HG03196 (cell line): ENCODE data around the gene XXYLT1.

Experiments
- ATAC-seq: cut with Tn5 transposase; IDR thresholded peaks from one replicate; pipeline ENCODE4 v1.9.1; 2021; ENCODE audit not compliant: unreplicated experiment

Gene XXYLT1

DNA sequence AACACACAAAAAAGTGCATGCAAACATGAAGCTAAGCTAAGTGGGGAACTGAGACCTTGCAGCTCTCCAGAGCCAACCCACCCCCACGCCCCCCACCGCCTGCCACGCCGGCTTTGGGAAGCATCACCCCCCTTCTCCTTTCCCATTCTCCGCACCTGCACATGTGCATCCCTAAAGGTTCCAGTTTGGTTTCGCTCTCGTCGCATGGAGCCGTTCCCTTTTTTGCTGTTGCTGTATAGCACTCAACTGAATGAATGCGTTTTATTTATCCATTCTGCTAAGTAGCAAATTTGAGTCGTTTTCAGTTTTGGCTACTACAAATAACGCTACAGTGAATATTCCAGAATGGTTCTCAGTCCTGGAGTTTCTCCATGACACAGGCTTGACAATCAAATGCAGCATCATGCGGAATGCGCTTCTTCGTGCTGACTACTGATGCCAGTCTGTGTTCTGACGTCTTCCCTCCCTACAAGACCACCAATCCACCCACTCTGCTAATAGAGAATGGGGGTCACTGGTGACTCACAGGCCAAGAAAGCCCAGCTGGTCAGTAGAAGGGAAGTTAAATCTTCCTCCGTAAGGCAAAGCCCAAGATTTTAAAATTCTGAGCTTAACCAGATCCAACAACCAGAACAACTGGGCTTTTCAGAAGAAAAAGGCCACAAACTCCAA, 115.3 kb downstream of the XXYLT1 start:
- no peak for ATAC-seq

DNA sequence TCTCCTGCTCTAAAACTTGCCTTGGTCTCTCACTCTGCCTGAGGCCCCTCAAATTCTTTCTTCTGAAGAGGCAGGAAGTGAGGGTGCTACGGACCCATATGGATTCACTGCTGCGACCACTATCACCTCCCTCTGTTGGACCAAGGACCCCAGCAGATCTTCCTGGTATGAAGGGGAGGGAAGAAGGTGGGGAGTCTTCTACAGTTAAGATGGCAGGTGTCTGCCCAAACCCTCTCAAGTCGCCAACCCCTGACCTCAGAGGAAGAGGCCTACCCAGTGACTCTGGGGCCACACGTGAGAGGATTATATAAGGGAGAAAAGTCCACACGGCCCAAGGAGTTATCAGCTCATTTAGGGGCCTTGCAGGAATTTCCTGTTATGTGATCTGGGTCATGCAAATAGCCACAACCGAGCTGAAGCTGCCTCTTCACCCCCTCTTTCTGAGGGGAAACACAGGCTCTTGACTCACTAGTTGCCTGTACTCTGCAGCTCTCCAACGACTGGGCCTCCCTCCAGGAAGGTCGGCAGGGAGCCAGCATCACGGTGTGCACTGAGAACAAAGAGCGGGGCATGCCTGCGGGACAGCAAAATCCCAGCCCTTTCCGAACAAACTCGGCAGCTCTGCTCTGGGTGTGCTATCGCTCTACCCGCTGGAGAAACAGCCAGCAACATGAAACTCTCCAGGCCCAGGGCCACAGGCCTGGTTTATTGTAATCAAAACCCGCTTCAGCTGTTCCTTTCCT, 116.0 kb downstream of the XXYLT1 start:
- no peak for ATAC-seq

DNA sequence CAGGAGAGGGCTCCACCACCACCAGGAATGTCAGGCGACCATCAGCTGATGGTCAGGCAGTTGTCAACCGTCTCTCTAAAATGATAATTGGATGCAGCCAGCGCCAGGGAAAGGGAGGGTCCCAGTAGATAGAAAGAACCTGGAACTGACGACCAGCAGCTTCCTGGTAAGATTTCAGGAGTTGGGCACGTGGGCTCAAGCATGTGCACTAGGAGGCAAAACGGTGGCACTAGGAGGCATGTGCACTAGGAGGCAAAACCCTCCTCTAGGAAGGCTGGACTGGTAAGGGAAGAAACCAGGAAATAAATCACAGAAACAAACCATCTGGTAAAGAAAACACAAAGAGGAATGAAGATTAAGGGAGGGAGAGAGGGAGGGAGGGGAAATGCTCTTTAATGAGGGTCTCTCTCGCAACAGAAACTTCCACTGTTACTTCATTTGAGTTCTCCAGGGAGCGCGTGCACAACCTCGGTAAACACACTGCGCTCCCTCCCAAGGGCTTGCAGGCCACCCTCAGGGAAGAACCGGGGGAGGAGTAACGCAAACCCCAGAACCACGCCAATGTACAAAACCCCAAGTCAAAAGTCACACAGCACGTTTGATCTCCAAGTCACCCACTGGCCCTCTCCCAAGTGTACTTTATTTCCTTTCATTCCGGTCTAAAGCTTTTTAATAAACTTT, 116.7 kb downstream of the XXYLT1 start:
- ATAC-seq: no peak

DNA sequence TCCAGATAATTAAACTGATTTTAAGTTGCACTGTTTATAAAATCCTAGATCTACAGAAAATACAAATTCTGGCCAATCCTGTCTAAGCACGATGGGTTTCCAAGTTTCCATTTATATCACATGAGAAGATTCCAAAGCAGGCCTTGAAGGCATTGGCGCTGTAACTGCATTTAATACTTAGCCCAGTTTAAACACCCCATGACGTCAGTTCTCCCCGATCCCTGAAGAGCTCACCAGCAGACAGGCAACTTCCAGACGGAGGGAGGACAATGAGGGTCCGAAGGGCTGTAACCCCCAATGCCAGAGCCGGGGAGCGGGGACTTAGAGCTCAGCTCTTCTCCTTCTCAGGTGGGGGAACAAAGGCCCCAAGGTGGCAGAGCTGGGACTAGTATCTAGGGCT, 117.3 kb downstream of the XXYLT1 start:
- ATAC-seq: no peak

DNA sequence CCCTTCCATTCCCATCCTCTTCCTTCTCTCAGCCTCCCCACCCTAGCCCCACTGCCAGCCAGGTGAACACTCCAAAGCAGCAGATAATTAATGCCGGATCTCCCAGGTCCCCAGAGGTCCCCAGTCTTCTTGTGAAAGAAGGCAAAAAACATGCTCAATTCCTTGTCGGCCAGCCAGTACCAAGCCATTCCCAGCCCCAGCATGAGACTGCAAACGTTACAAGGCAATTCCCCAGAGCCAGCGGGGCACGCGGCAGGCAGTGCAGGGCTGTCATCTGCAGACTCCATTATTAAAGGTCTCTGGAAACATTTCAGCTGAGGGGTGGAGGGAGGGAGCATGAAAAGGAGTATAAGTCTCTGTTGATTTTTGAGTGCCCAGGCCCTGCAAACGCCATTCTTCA, 117.8 kb downstream of the XXYLT1 start:
- no peak for ATAC-seq

DNA sequence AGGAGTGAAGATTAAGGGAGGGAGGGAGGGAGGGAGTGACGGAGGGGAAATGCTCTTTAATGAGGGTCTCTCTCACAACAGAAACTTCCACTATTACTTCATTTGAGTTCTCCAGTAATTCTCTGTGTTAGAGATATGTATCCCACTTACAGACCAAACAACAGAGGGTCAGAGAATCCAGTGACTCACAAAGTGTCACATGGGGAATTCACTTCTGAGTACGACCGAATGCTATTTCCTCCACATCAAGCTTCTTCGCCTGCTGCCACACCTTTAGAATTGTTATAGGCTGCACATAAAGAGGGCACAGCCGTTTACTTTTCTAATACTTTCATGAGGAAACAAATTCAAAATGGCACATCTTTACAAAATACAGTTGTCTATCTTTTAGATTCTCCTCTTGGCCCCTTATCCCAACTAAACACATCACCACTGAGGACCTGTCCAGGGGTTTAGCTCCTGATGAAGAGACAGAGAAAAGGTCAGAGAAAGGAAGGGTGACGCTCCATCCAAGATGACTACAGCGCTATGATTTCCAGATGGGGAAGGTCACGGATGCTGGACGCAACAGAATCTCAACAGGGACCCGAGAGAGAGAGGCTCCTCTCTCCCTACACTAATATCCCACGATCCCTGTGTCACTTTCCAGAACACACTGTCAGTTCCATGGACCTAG, 119.0 kb downstream of the XXYLT1 start:
- ATAC-seq: no peak

DNA sequence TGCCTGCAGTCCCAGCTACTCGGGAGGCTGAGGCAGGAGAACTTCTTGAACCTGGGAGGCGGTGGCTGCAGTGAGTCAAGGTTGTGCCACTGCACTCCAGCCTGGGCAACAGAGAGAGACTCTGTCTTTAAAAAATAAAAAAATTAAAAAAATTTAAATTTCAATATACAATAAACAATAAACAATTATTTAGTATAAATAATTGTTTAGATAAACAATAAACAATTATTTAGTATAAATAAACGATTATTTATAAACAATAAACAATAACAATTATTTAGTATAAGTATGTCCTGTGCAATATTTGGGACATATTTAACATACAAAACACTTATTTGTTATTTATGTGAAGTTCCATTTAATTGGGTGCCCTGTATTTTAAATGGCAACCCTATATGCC, 119.6 kb downstream of the XXYLT1 start:
- no peak for ATAC-seq

DNA sequence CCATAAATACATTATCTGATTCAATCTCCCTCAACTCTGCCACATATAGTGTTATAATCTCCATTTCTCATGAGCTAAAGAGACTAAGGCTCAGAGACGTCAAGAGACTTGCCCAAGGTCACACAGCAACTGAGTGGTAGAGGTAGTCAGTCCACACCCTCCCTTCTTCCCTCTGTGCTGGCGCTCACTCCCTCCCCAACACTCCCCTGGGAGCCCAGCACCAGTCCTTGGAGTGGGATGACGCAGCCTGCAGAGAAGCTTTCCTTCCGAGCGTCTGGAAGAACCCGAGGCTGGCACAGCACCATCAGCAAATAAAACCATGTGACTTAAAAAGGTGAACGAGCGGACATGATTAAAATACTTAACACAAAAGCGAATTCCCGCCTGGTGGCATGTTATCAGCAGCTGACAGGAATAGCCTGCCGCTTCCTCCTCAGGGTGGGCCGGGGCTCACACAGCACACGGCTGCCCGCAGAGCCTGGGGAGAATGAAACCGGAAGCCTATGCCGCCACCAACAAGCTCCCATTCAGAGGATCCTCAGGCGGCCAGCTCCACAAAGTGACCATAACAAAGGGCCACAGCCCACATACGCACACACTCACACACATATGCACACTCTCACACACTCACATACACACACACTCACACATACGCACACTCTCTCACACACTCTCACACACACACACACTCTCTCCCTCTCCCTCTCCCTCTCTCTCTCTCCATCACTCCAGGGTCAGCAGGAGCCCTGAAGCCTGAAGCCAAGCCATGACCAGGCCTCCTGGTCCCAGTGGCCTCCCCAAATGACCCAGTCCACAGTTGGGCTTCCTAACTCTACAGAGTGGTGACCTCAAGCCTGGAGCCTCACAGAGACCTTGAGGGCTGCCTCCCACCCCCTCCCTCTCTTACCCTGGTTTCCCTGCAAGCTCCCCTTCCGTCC, 120.5 kb downstream of the XXYLT1 start:
- peak; percentile 35 for ATAC-seq

DNA sequence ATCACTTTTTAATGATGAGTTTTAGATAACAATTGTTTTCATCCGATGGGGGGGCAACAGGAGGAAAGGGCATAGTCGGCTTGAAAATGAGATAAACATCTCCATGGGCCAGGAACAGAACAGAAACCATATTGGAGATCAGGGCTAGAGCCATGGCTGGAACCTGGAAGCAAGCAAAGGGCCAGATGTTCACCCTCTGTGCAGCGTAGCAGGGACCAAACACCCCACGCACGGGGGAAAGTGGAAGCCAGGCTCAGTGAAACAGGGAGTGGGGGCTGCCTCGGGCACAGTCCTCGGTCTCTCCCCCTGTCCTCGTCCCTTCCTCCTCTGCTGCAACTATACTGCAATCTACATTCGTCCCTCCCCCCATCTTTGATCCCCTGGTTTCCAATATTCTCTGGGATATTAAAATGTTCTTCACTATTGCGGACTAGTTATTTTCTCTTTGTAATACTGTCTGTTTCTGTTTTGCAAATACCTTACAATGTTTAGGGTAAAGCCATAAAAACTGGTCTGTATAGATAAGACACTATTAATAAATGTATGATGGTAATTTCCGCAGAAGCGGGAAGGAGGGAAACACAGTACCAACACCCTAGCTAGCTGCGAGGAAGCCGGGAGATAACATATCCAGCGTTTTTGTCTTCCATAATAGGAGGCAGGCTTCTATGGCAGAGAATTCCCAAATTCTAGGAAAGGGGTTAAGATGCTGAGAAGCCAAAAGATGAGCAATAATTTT, 121.5 kb downstream of the XXYLT1 start:
- no peak for ATAC-seq

DNA sequence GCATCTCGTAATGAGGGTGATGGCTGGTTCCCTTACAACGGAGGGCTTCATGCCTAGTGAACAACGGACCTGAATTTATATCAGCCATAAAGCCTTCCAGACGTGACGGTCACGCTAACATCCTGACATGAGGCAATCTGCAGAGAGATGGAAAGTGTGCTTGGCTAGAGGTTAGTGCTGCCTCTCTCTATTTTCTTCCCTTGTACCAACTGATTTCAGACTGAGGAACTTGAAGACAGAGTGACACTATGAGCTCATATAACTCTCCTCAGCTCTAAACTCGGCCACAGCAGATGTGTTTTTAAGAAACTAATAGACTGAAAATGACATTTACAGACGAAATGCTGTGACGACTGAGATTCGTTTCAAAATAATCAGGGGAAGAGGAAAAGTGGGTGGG, 122.4 kb downstream of the XXYLT1 start:
- no peak for ATAC-seq

DNA sequence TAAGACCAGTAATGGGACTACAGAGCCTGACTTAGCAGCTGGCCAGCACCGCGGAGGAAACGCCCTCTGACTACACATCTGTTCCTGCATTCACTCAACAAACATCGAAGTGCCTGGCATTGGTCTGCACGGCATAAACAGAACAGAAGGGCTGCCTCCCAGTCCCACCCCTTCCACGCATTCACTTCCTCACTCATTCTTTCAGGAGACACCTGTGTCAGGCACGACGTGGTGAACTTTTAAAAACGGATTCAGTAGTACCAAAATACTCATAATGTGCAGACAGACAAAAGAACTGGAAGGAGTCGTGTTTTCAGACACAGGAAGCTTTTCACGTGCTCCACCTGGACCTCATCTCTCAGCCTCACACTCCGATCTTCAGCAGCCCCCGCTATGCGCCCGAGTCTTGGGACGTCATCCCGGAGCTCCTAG, 123.3 kb downstream of the XXYLT1 start:
- ATAC-seq: peak; percentile 83

DNA sequence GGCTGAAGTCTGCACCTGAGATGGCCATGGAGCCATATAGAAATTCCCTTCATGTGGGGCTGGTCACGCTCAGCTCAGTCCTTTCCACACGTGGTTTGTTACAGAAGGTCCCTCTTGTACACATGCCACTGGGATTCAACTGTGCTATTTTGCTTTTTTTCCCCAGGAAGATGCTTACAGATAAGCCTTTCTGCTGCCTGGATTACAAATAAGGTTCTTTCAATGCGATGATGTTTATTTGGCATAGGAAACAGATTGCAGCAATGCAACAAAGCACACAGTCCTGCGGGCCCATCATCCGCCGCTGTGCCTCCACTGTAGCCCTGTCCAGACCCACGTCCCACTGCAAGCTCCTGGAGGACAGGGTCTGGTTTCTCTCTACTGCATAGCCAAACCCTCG, 124.8 kb downstream of the XXYLT1 start:
- ATAC-seq: no peak

DNA sequence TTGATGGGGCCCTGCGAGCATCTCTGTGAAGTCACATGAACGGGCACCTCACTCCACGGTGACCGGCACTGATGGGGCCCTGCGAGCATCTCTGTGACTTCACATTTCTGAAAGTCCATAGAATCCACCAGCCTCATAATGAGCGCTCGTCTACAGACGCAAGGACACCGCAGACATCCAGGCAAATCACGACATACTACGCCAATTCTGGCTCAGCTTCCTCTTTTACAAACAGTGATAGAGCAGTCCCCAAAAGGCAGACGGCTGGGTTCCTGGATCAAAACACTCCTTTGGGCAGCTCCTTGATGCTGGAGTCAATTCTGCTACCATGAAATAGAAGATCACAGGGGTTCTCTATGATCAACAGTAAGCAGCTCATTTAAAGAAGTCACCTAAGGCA, 125.4 kb downstream of the XXYLT1 start:
- no peak for ATAC-seq

DNA sequence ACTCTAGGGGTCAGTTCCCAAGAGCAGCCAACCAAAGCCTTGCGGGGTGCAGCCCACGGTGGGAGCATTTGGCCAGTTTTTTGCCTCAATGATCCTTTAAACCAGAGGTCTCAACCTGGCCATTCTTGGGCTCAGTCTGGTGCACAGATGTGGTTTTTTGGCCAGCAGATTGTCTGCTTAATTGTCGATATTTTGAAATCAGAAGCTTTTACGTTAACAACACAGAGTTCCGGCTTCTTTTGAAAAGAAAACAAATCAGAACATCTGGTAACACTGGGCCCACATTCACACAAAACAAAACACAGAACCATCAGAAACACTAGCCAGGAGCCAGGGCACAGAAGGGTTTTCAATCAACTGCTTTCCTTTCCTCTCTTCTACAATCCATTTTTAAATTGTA, 127.7 kb downstream of the XXYLT1 start:
- ATAC-seq: no peak

DNA sequence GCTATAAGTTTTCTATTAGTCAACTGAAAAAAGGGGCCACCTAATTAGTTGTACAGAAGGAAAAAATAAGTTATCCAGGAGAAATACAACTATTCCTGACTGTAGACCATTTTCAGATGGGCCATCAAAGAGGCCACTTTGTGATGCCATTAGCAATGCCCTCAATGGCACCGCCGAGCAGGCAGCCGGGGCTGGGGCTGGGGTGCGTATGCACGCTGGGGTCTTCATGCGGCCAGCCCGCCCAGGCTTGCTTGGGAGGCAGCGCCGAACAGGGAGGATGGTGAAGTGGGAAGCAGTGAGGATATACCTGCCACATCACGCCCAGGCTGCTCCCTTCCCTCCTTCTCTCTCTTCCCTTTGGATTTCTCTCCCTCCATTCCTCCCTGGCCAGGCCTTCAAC, 128.4 kb downstream of the XXYLT1 start:
- ATAC-seq: no peak

DNA sequence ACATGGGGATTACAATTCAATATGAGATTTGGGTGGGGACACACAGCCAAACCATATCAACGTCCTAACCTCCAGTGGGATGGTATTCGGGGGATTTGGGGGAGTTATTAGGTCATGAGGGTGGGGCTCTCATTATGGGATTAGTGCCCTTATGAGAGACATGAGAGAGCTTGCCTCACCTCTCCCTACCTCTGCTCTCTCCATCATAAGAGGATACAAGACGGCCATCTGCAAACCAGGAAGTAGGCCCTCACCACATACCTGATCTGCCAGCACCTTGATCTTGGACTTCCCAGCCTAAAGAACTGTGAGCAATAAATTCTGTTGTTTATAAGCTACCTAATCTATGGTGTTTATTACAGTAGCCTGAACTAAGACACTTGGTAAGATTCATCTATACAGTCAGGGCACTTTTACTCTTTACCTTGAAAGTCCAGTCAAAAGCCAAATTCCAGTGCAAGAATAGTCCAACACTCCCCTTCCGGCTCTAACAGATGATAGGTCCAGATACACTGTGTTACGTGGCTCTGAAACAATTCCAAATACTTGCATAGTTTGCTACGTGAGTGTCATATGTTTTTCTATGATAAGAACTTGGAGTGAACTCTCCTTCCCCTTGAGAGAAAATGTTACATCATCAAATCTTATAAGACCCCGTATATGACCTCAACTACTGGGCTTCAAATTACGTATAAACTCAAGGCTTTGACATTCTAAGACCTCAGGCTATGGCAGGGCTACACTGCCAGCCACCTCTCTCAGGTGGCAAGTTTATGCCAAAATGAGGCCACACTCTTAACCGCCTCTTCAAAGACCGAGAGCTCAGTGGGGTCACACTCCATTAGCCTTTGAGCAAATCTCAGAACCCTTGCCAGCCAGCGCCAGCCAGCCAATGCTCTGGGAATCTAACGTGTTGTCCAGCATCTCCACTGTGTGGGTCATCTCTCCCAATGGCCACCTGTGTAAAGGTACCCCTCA, 129.9 kb downstream of the XXYLT1 start:
- ATAC-seq: no peak

DNA sequence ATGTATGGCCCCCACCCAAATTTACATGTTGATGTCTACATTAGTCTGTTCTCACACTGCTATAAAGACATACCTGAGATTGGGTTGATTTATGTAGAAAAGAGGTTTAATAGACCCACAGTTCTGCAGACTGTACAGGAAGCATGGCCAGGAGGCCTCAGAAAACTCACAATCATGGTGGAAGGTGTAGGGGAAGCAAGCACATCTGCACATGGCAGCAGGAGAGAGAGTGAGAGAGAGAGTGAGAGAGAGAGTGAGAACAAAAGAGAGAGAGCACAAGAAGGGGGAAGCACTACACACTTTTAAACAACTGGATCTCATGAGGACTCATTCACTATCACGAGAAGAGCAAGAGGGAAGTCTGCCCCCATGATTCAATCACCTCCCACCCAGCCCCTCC, 130.5 kb downstream of the XXYLT1 start:
- ATAC-seq: no peak

DNA sequence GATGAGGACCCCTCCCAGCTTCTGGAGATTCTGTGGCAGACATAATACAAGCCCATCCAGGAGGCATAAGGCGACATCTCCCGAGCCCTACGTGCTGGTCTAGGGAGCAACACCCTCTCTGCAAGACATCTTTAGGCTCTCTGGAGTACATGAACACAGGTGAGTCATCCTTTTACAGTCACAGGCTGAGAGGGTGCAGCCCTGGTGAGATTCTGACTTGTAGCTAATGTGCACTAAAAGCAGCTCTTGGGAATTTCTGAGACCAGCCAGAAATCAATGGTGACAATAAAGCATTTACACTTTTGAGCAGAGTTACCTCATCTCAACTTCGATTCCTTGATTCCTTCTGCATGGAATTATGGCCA, 131.1 kb downstream of the XXYLT1 start:
- no peak for ATAC-seq
